22Rv1 (cell line): ENCODE measurements around the gene PPL.

Experiments
- H3K27ac ChIP-seq: fragments of 450-650 bp; 2 replicates; pipeline ENCODE4 v1.5.1; 2017
- ZFX ChIP-seq: fragments of 450-650 bp; IDR thresholded peaks from 2 replicates; pipeline ENCODE4 v1.6.1; 2017; ENCODE audit warnings: antibody characterized with exemption, borderline replicate concordance
- TF ChIP-seq, protein P1 (sequence below): fragments of 450-650 bp; IDR thresholded peaks from 2 replicates; pipeline ENCODE4 v1.5.1; 2017; ENCODE audit warnings: mild to moderate bottlenecking

PPL gene

DNA sequence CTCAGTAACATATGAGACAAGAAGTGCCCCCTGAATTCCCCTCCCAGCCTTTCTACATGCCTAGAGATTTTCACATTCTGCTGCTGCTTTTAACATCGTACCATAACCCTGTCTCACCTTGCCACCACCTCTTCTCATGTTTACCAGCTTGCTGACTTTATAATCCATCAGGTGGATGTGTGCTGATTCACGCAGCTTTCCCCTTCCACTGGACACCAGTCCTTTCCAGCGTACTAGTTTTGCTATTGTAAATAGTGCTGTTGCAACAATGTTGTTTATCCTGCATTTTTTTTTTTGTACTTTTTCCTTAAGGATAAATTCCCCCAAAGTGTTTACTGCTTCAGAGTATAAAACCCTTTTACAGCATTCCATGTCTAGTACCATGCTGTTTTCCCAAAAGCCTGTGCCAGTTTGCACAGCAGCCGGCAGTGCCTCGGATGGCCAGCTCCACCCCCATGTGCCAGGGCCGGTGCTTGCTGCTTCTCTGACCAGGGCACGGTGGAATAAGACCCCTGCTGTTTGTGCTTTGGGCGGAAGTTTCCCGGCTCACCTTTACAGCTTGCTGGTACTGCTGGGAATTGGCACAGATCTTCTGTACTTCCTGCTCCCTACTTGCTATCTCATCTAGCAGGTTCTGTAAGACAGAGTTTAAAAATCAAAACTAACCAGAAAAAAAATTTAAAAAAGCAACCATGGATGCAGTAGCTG is 48.4 kb downstream of the PPL start:
- TF ChIP-seq, protein P1, sequence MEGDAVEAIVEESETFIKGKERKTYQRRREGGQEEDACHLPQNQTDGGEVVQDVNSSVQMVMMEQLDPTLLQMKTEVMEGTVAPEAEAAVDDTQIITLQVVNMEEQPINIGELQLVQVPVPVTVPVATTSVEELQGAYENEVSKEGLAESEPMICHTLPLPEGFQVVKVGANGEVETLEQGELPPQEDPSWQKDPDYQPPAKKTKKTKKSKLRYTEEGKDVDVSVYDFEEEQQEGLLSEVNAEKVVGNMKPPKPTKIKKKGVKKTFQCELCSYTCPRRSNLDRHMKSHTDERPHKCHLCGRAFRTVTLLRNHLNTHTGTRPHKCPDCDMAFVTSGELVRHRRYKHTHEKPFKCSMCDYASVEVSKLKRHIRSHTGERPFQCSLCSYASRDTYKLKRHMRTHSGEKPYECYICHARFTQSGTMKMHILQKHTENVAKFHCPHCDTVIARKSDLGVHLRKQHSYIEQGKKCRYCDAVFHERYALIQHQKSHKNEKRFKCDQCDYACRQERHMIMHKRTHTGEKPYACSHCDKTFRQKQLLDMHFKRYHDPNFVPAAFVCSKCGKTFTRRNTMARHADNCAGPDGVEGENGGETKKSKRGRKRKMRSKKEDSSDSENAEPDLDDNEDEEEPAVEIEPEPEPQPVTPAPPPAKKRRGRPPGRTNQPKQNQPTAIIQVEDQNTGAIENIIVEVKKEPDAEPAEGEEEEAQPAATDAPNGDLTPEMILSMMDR, result no peak
- TF ChIP-seq ZFX, result no peak
- no peak overlapping the region for H3K27ac ChIP-seq

DNA sequence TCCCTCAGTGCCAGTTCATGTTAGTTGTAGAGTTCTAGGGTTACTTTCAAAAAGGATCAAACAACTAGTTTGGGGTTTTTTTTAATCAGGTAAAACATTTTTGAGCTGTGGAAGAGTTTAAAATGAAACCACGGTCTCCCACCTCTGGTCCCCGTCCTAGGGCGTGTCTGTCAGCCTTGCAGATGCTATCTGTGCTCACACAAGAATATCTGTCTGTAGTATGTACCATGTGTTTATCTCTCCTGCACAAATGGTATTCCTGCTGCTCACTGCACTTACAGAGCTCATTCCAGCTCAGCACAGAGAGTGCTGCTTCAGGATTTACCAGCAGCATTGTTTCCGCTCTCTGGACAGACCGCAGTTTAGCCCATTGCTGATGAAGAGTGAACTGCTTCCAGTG is 50.8 kb downstream of the PPL start:
- no peak for TF ChIP-seq ZFX
- TF ChIP-seq, protein P1, result no peak
- no peak overlapping the region for H3K27ac ChIP-seq

DNA sequence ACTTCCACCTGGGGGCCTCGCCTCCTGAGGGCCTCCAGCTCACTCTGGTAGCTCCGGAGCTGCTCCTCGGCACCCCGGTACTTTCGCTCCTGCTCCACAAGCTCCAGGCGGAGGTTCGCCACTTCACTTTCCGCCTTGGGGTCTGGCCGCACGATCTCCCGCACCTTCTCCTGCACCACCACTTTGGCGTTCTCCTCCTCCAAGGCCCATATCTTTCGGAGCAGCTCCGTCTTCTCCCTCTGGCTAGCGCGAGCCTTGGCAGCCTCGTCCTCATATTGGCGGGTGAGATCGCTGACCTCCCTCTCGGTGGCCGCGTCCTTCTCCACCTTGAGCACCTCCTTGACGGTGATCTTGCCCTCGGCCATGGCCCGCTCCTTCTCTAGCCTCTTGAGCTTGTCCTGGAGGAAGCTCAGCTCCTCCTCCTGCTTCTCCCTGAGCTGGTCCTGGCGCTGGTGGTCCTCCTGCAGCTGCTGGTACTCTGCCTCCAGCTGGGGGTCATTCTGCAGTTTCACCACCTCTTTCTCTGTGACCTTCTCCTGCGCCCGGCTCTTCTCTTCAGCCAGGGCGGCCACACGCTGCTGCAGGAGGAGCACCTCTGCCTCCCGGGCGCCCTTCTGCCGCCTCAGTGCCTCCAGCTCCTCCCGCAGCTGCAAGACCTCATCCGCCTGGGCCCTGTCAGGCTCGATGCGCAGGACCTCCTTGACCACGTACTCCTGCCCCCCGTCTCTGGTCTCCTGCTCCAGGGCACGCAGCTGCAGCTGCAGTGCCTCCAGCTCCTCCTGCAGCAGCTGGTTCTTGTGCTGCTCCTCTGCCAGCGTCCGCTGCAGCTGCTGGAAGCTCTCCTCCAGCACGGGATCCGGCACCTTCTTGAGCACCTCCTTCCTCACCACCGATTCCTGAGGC is 51.7 kb downstream of the PPL start:
- TF ChIP-seq ZFX, result no peak
- TF ChIP-seq, protein P1, result no peak

DNA sequence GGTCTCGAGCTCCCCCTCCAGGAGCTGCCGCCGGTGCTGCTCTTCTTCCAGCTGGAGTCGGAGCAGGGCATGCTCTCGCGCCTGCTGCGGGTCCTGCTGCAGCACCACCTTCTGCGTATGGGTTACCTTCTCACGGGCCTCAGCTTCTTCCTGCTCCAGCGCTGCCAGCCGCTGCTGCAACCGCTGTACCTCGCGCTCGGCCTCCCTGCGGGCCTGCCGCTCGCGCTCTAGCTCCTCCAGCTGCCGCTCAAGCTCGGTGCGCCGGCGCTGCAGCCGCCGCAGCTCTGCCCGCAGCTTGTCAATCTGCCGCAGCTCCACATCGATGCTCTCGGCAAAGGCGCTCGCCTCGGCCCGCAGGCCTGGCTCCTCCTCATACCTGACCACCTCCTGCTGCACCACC is 52.7 kb downstream of the PPL start:
- no peak for TF ChIP-seq ZFX
- TF ChIP-seq, protein P1, result no peak
- H3K27ac ChIP-seq, result no peak overlapping the region

More for the DNA sequence above, 51.7 kb downstream of the PPL start:
- H3K27ac ChIP-seq, result no peak overlapping the region

DNA sequence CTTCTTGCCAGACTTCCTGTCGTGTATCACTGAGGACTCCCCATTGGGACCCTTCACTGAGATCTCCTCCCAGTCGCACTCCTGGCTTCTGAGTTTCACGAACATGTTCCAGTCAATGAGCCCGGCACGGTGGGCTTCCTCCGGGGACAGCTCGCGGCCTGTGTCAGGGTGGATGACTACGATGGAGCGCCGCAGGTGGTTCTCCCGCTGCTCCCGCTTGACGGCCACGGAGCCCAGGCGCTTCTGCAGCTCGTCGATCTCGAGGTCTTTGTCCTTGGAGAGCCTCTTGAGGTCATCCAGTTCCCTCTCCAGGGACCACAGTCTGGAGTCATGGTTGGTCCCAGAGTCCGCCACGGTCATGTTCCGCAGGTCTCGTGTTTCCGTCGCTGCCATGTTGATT is 53.4 kb downstream of the PPL start:
- TF ChIP-seq, protein P1, result no peak
- no peak for TF ChIP-seq ZFX
- H3K27ac ChIP-seq, result no peak overlapping the region

DNA sequence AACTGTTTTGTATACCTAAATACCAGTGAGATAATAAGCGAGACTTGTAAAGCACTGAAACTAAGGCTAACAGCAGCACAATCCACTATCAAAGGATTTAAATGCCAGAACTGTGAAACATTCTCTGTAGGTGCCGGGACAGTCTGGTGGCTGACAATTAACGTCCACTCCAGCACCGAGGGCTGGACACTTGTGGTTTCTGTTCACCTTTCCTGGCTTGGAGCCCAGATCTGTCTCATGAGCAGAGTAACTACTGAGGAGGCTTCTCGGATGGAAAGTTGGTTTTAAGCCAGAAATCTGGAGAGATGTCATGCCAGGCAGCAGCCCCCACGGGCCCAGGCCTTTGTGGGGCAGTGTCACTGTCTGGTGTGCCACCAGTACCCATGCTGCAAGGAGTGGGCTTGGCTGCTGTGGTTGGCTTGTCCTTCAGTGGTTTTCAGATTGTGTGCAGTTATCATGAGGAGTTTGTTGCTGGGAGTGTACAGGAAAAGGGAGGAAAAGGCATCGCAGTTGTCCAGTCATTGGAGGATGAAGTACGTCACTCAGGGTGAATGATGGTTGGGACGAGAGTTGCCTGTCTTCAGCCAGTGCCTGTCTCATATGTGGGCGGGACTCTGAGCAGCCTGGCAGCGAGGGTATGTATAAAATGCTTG is 54.2 kb downstream of the PPL start:
- TF ChIP-seq ZFX, result no peak
- TF ChIP-seq, protein P1, result no peak
- no peak overlapping the region for H3K27ac ChIP-seq
